Testis (tissue), 3 donors: ENCODE data around the gene FGF12. TPM values are rescaled to one million over a fixed set of nuclear protein-coding genes. Genes with fewer than 3 reads are reported as not detected.

ENCODE experiments used
- DNase-seq: peaks from one replicate; pipeline ENCODE4 v3.0.0-alpha.2; 2019
- H3K27ac ChIP-seq, 2 donors: fragments of 200-600 bp; sonication (generic); one replicate each; pipeline ENCODE4 v1.5.1; 2019
- H3K27me3 ChIP-seq: fragments of 200-600 bp; sonication (generic); one replicate; pipeline ENCODE4 v1.5.1; 2019
- H3K36me3 ChIP-seq: fragments of 200-600 bp; sonication (generic); one replicate; pipeline ENCODE4 v1.5.1; 2017; ENCODE audit warnings: low read depth; ENCODE audit errors: missing control alignments
- H3K4me1 ChIP-seq: fragments of 200-600 bp; sonication (generic); one replicate; pipeline ENCODE4 v1.5.1; 2019
- H3K4me3 ChIP-seq, 2 donors: fragments of 200-600 bp; sonication (generic); one replicate each; pipeline ENCODE4 v1.5.1; 2017 to 2019
- H3K9me3 ChIP-seq: fragments of 200-600 bp; sonication (generic); one replicate; pipeline ENCODE4 v1.5.1; 2017
- CTCF ChIP-seq, 3 experiments: fragments of 450-650 bp in 2 of 3; fragments of 200-600 bp in 1 of 3; sonication (generic) in 1 of 3; IDR thresholded peaks; one replicate each; pipeline ENCODE4 v1.5.1; 2016 to 2019; ENCODE audit warnings: antibody characterized with exemption in 3 of 3, mild to moderate bottlenecking in 2 of 3, moderate library complexity in 1 of 3
- POLR2A ChIP-seq: fragments of 450-650 bp; IDR thresholded peaks from one replicate; pipeline ENCODE4 v1.6.1; 2017; ENCODE audit warnings: antibody characterized with exemption, mild to moderate bottlenecking, moderate library complexity
- WGBS, 2 donors: methylation state at CpG; one replicate each; pipeline ENCODE4 v1.1.5; 2018; 5-methylcytosine and 5-hydroxymethylcytosine counted together
- intact Hi-C: fragments of 100-400 bp; cut with DNase I; formaldehyde crosslinking; loops from one replicate; pipeline ENCODE4 v1.15.1; 2023; ENCODE audit warnings: low total_unique reads
- polyA plus RNA-seq: library from polyadenylated mRNA; stranded (reverse); fragments of 350-450 nt; fragmentation: Illumina TruSeq; extraction: RNeasy Lipid Tissue Mini Kit (QIAGEN cat#74804); gene quantifications from one replicate; pipeline ENCODE4 v1.2.3, GENCODE V29; 2014; ENCODE audit warnings: low read depth, low replicate concordance; ENCODE audit not compliant: insufficient read depth
- total RNA-seq, 2 donors: library from RNA; depleted of rRNA; stranded (reverse); fragments of >200 nt; gene quantifications; one replicate each; pipeline ENCODE4 v1.2.3, GENCODE V29; 2016

FGF12 gene
- total and polyA plus RNA-seq, 3 donors from 2014 or later: 2.3 to 3.3 (median 3.0) TPM

DNA sequence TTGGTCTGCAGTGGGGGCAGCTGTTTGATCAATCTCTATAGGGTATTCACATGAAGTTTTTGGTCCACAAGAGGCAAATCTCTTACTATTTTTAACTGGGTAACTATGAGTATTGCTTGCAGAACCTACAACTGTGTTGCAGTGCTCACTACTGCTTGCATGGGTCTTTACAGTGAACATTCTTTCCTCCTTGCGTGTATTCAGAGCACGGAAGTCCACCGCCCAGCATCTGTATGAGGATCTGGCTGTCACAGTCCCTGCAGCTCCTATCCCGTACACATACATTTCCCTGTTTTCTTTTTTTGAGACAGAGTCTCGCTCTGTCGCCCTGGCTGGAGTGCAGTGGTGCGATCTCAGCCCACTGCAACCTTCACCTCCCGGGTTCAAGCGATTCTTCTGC lies 449.9 kb downstream of the FGF12 start:
- no peak for DNase-seq
- no peak for TF ChIP-seq POLR2A
- TF ChIP-seq CTCF (IDR thresholded peaks at IDR 0.05): no peak
- H3K27me3 ChIP-seq: no peaks in the 10 kb centered on the region
- intact Hi-C loops: no loop called here
- H3K27ac ChIP-seq: no peak overlapping the region
- 93 to 96% methylated on average over 9 of the region's 9 CpGs for WGBS, 2 donors
- no peaks in the 10 kb centered on the region for H3K36me3 ChIP-seq
- H3K9me3 ChIP-seq: no peaks in the 10 kb centered on the region
- no peaks in the 10 kb centered on the region for H3K4me1 ChIP-seq
- H3K4me3 ChIP-seq: no peak overlapping the region

DNA sequence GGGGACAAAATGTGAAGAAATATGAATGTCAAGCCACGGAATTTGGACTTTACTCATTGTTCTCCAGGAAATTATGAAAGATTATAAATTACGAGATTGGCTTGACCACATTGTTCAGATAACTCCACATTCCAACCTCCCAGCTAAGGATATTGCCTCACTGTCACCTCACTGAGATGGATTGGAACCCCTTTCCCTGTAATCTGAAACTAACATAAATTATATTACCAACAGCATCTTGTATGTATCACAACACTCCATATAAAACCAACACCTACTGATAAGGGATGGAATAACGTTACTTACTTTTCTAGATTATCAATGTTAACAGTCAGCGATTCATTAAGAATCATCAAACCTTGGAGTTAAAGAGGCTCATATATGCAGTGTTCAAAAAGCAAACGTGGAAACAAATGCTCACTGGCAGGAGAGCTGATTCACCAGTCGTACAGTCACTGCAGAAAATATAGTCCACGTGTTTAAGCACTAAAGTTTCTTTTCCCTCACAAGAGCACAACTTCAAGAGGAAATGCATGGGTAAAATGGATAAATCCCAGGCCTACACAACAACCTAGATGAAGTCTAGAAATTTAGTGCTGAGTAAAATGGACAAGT lies 451.5 kb downstream of the FGF12 start:
- intact Hi-C loops: no loop called here
- 50 to 55% methylated on average over 7 of the region's 7 CpGs for WGBS, 2 donors
- no peaks in the 10 kb centered on the region for H3K9me3 ChIP-seq
- DNase-seq: no peak
- TF ChIP-seq POLR2A: no peak
- no peak for TF ChIP-seq CTCF (IDR thresholded peaks at IDR 0.05)
- no peaks in the 10 kb centered on the region for H3K27me3 ChIP-seq
- no peak overlapping the region for H3K27ac ChIP-seq
- no peaks in the 10 kb centered on the region for H3K4me1 ChIP-seq
- no peaks in the 10 kb centered on the region for H3K36me3 ChIP-seq
- no peak overlapping the region for H3K4me3 ChIP-seq

- no peaks in the 10 kb centered on the region for H3K4me1 ChIP-seq
- no peak overlapping the region for H3K4me3 ChIP-seq
- intact Hi-C loops: no loop called here
- no peaks in the 10 kb centered on the region for H3K36me3 ChIP-seq
- TF ChIP-seq POLR2A (no peak), CTCF (IDR thresholded peaks at IDR 0.05) (no peak)
- no peak overlapping the region for H3K27ac ChIP-seq
- no peak for DNase-seq
- 51 to 52% methylated on average over 3 of the region's 3 CpGs for WGBS, 2 donors
- no peaks in the 10 kb centered on the region for H3K27me3 ChIP-seq
- no peaks in the 10 kb centered on the region for H3K9me3 ChIP-seq
Measured at GRCh38 chr3:192273697-192274010, 453.7 kb downstream of the FGF12 start.

- DNase-seq: no peak
- 76 to 78% methylated on average over 3 of the region's 3 CpGs for WGBS, 2 donors
- Histone ChIP-seq H3K4me1 (no peaks in the 10 kb centered on the region), H3K4me3 (no peak overlapping the region), H3K36me3 (no peaks in the 10 kb centered on the region), H3K27me3 (no peaks in the 10 kb centered on the region), H3K27ac (no peak overlapping the region), H3K9me3 (no peaks in the 10 kb centered on the region)
- intact Hi-C loops: no loop called here
- no peak for TF ChIP-seq CTCF (IDR thresholded peaks at IDR 0.05)
- TF ChIP-seq POLR2A: no peak
Measured at GRCh38 chr3:192273001-192273696, 454.2 kb downstream of the FGF12 start.

DNA sequence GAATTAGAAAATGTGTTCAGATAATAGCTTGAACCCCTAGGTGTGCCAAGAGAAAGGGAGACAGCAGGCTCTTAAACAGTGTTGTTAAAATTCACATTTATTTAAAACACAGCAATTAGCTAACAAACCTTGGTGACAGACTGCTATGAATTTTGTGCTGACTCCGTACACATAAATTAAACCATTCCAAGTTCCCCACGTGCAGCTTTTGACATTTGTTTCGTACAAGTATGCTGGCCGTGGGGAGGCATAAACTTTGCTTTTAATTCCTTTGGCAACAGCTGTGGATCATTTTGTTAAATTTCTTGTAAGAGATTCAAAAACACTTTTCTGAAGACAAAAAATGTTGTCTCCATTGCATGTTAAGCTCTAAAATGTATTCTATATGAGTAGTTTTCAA lies 465.3 kb downstream of the FGF12 start:
- Histone ChIP-seq H3K4me3 (no peak overlapping the region), H3K36me3 (no peaks in the 10 kb centered on the region), H3K27ac (no peak overlapping the region), H3K4me1 (no peaks in the 10 kb centered on the region), H3K9me3 (no peaks in the 10 kb centered on the region), H3K27me3 (no peaks in the 10 kb centered on the region)
- intact Hi-C loops: no loop called here
- TF ChIP-seq POLR2A (no peak), CTCF (IDR thresholded peaks at IDR 0.05) (no peak)
- 45 to 54% methylated on average over 4 of the region's 4 CpGs for WGBS, 2 donors
- DNase-seq: no peak
